Measurements from ENCODE around the gene METTL4.

Gene METTL4

DNA sequence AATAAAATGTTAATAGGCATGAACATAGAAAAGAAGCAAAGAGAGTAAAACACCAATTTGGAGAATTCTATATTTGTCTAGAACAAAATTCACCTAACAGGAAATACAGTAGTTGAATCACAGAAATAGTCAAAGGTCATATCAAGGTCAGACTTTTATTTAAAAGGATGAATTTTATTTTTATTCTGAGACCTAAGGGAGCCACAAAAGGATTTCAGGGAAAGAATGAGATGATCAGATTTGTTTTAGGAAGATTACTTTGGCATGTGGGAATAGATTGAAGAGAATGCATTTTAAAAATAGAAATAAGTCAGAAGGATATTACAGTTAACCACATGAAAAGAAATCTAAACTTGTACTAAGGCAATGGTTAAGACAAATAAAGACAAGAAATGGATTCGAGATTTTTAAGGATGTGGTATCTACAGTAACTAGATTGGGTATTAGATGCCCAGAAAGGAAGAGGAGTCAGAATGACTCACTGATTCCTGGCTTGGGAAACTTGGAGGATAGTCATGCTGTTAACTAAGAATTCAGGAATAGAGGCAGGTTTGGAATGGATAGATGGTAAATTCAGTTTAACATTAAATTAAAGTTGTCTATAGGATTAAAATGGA lies 56.0 kb downstream of the METTL4 start:
- DNase-seq: no peak

DNA sequence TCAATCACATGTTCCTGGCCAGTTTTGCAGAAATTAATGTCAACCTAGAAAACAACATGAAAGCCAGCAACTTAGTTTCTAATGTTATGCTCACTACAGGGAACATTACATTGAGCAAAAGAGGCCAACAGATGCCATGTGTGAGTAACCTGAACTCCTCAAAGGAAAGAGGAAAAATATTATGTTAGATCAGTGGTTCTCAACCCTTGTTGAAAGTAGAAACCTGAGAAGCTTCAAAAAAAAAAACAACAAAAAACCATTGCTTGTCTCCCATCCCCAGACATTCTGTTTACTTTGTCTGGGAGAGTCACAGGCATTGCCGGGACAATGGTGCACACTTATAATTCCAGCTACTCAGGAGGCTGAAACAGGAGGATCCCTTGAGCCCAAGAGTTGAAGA lies 57.7 kb downstream of the METTL4 start:
- DNase-seq: no peak

DNA sequence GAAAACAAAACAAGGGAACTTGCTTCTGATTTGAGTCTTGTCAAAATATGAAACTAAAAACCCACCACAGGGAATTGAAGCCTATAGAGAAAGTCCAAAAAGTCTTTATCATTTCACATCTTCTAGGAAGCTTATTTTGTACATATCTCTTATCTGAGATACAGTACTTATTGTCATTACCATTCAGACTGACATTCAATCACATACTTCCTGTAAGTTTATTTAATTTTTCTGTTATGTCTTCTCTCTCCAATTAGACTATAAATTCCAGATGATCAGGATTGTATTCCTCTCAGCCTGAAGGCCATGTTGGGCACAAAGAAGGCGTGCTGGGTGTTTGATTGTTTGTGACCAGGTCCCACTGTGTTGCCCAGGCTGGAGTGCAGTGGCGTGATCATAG lies 59.2 kb downstream of the METTL4 start:
- DNase-seq: no peak

DNA sequence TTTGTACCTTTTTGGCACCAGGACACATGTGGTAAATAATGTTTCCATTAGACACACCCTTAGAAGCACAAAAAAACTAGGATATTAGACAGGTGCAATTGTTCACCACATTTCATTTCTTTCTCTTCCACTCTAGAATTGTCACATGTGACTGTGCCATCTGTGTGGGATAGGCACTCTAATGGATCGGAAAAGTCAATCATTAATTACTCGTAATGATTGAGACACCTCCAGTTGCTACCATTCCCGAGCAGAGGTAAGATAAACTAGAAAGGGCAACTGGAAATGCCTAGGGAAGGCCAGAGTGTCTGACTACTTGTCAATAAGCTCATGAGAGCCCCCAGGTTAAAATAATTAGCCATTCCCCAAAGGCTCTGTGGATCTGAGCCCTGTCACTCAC lies 59.9 kb downstream of the METTL4 start:
- no peak for DNase-seq

DNA sequence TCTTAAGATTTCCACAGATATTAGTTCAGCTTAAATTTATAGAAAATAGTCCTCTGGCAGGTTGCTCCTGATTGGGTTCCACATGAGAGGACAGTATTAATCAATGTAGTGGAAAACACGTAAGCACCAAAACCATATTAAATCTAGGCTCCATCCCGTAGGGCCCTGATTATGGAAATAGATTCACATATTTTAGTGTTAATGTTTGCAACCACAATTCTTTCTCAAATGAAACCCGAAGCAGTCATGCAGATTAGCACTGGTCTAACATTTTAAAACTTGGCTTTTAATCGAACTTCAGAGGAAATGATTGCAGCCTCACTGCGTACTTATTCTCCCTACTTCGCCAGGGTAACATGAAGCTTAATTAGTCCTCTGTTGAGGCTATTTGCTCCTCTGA lies 60.9 kb downstream of the METTL4 start:
- DNase-seq: no peak

DNA sequence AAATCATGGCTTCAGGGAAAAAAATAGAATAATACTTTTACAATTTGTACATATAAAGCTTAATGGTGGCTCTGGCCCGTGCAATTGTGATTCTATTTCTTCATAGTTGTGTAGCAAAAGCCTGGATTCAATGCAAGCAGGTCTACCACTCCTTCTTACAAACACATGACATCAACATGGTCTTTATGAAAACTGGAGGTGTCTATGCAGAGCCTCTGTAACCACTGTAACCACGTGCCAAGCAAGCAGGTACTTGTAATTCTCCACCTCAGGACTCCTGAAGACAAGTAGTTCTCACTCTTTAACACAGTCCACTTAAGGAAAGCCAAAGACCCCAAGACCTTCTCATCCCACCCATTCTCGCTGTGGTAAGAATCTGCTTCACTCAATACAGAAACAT lies 62.6 kb downstream of the METTL4 start:
- no peak for DNase-seq

DNA sequence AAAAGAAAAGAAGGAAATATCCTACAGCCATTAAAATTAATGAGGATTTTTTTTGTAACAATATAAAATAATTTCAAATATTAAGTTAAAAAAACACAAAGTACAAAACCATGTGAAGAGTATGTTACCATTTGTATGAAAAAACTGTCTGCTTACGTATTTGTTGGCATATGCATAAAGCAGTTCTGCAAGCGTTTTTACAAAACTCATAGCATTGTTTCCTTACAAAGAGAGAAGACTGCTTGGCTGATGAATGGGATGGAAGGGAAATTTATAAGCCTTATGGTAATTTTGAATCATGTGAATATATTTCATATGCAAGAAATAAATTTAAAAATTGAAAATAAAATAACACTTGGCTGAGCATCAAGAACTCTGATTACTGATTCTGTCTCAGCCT lies 63.1 kb downstream of the METTL4 start:
- no peak for DNase-seq

DNA sequence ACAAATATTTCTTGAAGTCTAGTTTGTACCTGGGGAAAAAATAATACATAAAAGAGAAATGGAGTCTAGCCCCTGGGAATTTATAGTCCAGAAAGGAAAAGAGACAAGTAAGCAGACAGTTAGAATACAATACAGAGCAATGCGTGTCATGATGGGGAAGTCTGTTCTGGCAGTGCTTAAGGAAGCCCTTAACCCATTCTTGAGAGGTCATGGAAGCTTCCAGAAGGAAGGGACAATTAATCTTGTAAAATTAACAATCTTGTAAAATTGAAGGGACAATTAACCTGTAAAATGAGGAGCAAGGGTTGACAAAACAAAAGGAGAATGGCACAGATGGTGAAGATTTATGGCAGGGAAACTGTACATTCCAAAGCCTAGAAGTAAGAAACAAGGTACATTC lies 66.7 kb downstream of the METTL4 start:
- DNase-seq: no peak

DNA sequence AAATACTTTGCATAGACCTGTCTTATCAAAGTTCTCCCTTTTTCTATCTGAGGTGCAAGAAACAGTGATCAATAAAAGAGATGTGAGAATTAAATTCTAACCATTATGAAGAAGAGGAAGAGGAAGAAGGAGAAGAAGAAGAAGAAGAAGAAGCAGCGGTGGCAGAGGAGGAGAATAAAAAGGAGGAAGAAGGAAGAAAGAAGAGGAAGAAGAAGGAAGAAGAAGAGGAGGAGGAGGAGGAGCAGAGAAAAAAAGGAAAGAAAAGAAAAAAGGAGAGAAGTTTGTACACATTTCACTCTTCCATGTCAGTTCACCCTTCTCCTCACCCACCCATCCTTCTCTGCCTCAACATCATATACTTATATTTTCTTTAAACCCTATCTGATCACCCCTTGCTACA lies 68.4 kb downstream of the METTL4 start:
- no peak for DNase-seq

DNA sequence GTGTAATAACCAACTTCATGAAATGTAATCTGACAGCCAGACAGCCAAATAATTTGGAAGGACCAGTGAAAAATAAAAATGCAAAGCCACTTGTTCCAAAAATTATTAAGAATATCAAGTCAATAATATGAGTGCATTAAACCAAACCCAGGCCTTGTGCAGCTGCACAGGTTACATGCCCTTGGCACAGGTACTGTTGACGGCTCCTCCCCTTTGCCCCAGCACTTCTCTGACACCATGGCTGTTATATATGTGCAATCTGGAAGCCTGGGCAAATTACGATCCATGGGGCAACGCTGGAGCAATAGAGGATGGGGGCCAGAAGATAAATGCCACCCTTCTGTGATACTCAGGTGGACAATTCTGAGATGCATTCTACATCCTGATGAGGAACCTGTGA lies 68.9 kb downstream of the METTL4 start:
- DNase-seq: no peak

DNA sequence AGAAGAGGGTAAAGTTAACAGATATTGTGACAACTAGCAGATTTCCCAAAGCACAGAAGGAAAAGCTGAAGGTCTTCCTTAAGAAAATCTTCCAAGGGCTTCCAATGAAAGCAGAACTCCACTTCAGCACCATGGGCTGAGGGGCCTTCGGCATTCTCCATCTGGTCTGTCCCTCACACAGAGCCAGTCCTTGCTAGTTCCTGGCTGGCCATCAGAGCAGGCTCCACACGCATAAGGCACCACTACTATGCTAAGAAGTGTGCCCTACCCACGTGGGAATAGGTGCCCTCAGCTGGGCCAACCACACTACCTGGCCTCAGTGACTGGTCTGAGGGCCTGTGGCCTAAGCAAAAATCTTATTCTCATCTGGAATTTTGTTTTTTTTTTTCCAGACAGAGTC lies 73.5 kb downstream of the METTL4 start:
- no peak for DNase-seq

DNA sequence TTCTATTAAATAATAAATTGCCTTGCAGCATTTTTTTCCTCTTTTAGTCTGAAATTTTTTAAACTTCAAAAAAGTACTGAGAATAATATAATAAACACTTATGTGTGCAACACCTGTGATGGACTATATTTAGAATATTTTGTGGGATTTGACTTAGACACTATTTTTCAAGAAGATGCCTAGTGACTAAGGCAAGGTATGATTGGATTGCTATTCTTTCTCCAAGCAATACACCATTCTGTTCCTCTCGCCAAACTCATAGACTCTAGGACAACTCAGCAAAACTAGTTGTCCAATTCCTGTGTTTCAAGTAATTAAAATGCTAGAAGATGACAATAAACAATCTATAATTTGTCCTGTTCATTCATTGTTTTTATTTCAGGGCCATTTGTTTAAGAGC lies 75.9 kb downstream of the METTL4 start:
- no peak for DNase-seq

DNA sequence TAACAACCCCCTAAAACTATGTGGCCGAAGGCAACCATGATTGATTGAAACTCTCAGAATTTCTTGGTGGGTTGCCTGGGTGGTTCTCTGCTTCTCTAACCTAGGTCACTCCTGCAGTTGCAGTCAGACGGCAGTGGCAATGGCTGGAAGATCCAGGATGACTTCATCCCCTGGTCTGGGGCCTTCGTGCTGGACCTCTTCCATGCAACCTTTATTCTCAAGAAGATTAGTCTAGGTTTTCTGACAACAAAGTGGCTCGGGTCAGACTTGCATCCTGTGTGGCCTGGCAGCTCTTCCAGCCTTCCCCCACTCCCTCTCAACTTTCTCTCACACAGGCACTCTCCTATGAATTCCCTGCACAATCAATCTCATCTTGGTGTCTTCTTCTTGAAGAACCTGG lies 76.4 kb downstream of the METTL4 start:
- no peak for DNase-seq
